H9 (cell line): ENCODE data around the gene CHIT1. TPM values are rescaled to one million over a fixed set of nuclear protein-coding genes. Genes with fewer than 3 reads are reported as not detected.

ENCODE experiments used
- DNase-seq: peaks from one replicate; pipeline ENCODE4 v3.0.0-alpha.2; 2017
- H2AFZ ChIP-seq: one replicate; pipeline ENCODE4 v1.6.1; 2013; ENCODE audit warnings: mild to moderate bottlenecking, low read length, control low read depth, moderate library complexity
- H2AK5ac ChIP-seq: 2 replicates; pipeline ENCODE4 v1.6.1; 2013; ENCODE audit warnings: low read length, control low read depth, mixed read lengths; ENCODE audit not compliant: insufficient read length
- H2BK120ac ChIP-seq: one replicate; pipeline ENCODE4 v1.6.1; 2013; ENCODE audit warnings: low read depth, mild to moderate bottlenecking, low read length, control low read depth, inconsistent platforms; ENCODE audit not compliant: poor library complexity, severe bottlenecking
- H2BK12ac ChIP-seq: 2 replicates; pipeline ENCODE4 v1.6.1; 2013; ENCODE audit warnings: low read length, control low read depth, mixed read lengths, low read depth; ENCODE audit not compliant: insufficient read length
- H2BK15ac ChIP-seq: 2 replicates; pipeline ENCODE4 v1.6.1; 2013; ENCODE audit warnings: low read depth, low read length, control low read depth
- H2BK20ac ChIP-seq: one replicate; pipeline ENCODE4 v1.6.1; 2013; ENCODE audit warnings: low read depth, mild to moderate bottlenecking, low read length, control low read depth, inconsistent platforms; ENCODE audit not compliant: poor library complexity, severe bottlenecking
- H2BK5ac ChIP-seq: 2 replicates; pipeline ENCODE4 v1.6.1; 2013; ENCODE audit warnings: low read length, control low read depth, mixed read lengths; ENCODE audit not compliant: insufficient read length
- H3K14ac ChIP-seq: 2 replicates; pipeline ENCODE4 v1.6.1; 2013; ENCODE audit warnings: low read length, control low read depth; ENCODE audit not compliant: insufficient read depth
- H3K18ac ChIP-seq: 2 replicates; pipeline ENCODE4 v1.6.1; 2013; ENCODE audit warnings: low read depth, mild to moderate bottlenecking, mixed read lengths, low read length, control low read depth; ENCODE audit not compliant: insufficient read length
- H3K23ac ChIP-seq: 2 replicates; pipeline ENCODE4 v1.6.1; 2013; ENCODE audit warnings: low read length, control low read depth, mixed read lengths, low read depth; ENCODE audit not compliant: insufficient read length
- H3K23me2 ChIP-seq: 2 replicates; pipeline ENCODE4 v1.6.1; 2013; ENCODE audit warnings: low read depth, mild to moderate bottlenecking, mixed read lengths, low read length, control low read depth; ENCODE audit not compliant: insufficient read length, poor library complexity, severe bottlenecking
- H3K27ac ChIP-seq: 2 replicates; pipeline ENCODE4 v1.5.1; 2013; ENCODE audit warnings: low read length, control low read depth, mixed read lengths, low read depth; ENCODE audit not compliant: insufficient read length
- H3K27me3 ChIP-seq: 2 replicates; pipeline ENCODE4 v1.6.1; 2013; ENCODE audit warnings: low read length, control low read depth, inconsistent platforms; ENCODE audit not compliant: insufficient read depth
- H3K4ac ChIP-seq: 2 replicates; pipeline ENCODE4 v1.6.1; 2013; ENCODE audit warnings: low read depth, mild to moderate bottlenecking, control low read depth, inconsistent platforms, low read length, moderate library complexity
- H3K4me1 ChIP-seq: 2 replicates; pipeline ENCODE4 v1.6.1; 2013; ENCODE audit warnings: low read length, control low read depth, inconsistent platforms; ENCODE audit not compliant: insufficient read depth
- H3K4me2 ChIP-seq: 2 replicates; pipeline ENCODE4 v1.6.1; 2013; ENCODE audit warnings: low read length, control low read depth, mixed read lengths; ENCODE audit not compliant: insufficient read length, insufficient read depth
- H3K56ac ChIP-seq: 2 replicates; pipeline ENCODE4 v1.6.1; 2013; ENCODE audit warnings: low read depth, mild to moderate bottlenecking, mixed read lengths, low read length, control low read depth; ENCODE audit not compliant: insufficient read length
- H3K79me1 ChIP-seq: 2 replicates; pipeline ENCODE4 v1.6.1; 2013; ENCODE audit warnings: low read depth, mild to moderate bottlenecking, moderate library complexity, low read length, control low read depth, inconsistent platforms; ENCODE audit not compliant: insufficient read depth, poor library complexity, severe bottlenecking
- H3K79me2 ChIP-seq: 2 replicates; pipeline ENCODE4 v1.6.1; 2013; ENCODE audit warnings: low read length, control low read depth, inconsistent platforms; ENCODE audit not compliant: insufficient read depth
- H3K9ac ChIP-seq: 2 replicates; pipeline ENCODE4 v1.6.1; 2013; ENCODE audit warnings: low read length, control low read depth, mixed read lengths; ENCODE audit not compliant: insufficient read length; ENCODE audit errors: extremely low read depth
- H3K9me3 ChIP-seq: one replicate; pipeline ENCODE4 v1.6.1; 2013; ENCODE audit warnings: low read depth, low read length, inconsistent platforms; ENCODE audit not compliant: control insufficient read depth
- H3T11ph ChIP-seq: one replicate; pipeline ENCODE4 v1.6.1; 2013; ENCODE audit warnings: mild to moderate bottlenecking, low read length, control low read depth, inconsistent platforms
- H4K20me1 ChIP-seq: one replicate; pipeline ENCODE4 v1.6.1; 2013; ENCODE audit not compliant: control insufficient read depth, insufficient read length, insufficient read depth
- H4K5ac ChIP-seq: 2 replicates; pipeline ENCODE4 v1.6.1; 2013; ENCODE audit warnings: low read depth, mild to moderate bottlenecking, mixed read lengths, low read length, control low read depth; ENCODE audit not compliant: insufficient read length
- H4K8ac ChIP-seq: replicated peaks from 2 replicates; pipeline ENCODE4 v1.6.1; 2013; ENCODE audit warnings: low read length, control low read depth, mixed read lengths, low read depth; ENCODE audit not compliant: insufficient read length
- H4K91ac ChIP-seq: 2 replicates; pipeline ENCODE4 v1.6.1; 2013; ENCODE audit warnings: low read depth, mild to moderate bottlenecking, moderate library complexity, mixed read lengths, low read length, control low read depth; ENCODE audit not compliant: insufficient read length
- H3K27ac Mint-ChIP-seq, 3 experiments: 2 replicates in 2 of 3; 3 replicates in 1 of 3; pipeline ENCODE4 v1.8.0; 2020 to 2021; ENCODE audit warnings: mixed read lengths in 3 of 3, mild to moderate bottlenecking in 1 of 3, moderate library complexity in 1 of 3
- H3K27me3 Mint-ChIP-seq: 2 replicates; pipeline ENCODE4 v1.8.0; 2021; ENCODE audit warnings: low read depth, mild to moderate bottlenecking, moderate library complexity, mixed read lengths
- H3K36me3 Mint-ChIP-seq, 3 experiments: 2 replicates in 2 of 3; 3 replicates in 1 of 3; pipeline ENCODE4 v1.8.0; 2020 to 2021; ENCODE audit warnings: low read depth in 3 of 3, mixed read lengths in 3 of 3; ENCODE audit not compliant: insufficient read depth in 1 of 3
- H3K4me1 Mint-ChIP-seq, 2 experiments: 2 replicates each; pipeline ENCODE4 v1.8.0; 2020; ENCODE audit warnings: mixed read lengths in 2 of 2
- H3K4me3 Mint-ChIP-seq, 2 experiments: 2 replicates in 1 of 2; 3 replicates in 1 of 2; pipeline ENCODE4 v1.8.0; 2020 to 2021; ENCODE audit warnings: mild to moderate bottlenecking in 2 of 2, mixed read lengths in 2 of 2, moderate library complexity in 1 of 2
- H3K9me3 Mint-ChIP-seq, 2 experiments: 2 replicates in 1 of 2; 3 replicates in 1 of 2; pipeline ENCODE4 v1.8.0; 2020; ENCODE audit warnings: mild to moderate bottlenecking in 2 of 2, mixed read lengths in 2 of 2, moderate library complexity in 1 of 2
- WGBS: extraction: QIAGEN DNeasy Blood & Tissue Kit; methylation state at CpG from one replicate; pipeline ENCODE4 v1.1.7; 2013; ENCODE audit warnings: missing lambda C conversion rate, low lambda C conversion rate, mixed read lengths; ENCODE audit not compliant: insufficient read length; ENCODE audit errors: extremely low coverage; 5-methylcytosine and 5-hydroxymethylcytosine counted together
- total RNA-seq: library from RNA; stranded (reverse); gene quantifications from 2 replicates; pipeline ENCODE4 v1.2.1, GENCODE V29; 2021
- TF ChIP-seq, protein P1 (sequence below): fragments of 200-600 bp; sonication (generic); conservative IDR thresholded peaks from 3 replicates; pipeline ENCODE4 v1.8.0; 2021; ENCODE audit warnings: antibody characterized with exemption, mild to moderate bottlenecking

Gene CHIT1
- total RNA-seq, 1 experiment from 2014 or later: not detected

GRCh38 chr1:203200916-203201315, 28.6 kb downstream of the CHIT1 start:
- Histone ChIP-seq H4K8ac (no peak overlapping the region), H3K79me1 (no peaks in the 10 kb centered on the region), H3K14ac (no peak overlapping the region), H4K5ac (no peak overlapping the region), H2BK12ac (no peak overlapping the region), H3K23ac (no peak overlapping the region), H3K27ac (no peak overlapping the region), H3K23me2 (no peaks in the 10 kb centered on the region), H3K4ac (no peak overlapping the region), H3K56ac (no peak overlapping the region), H3K4me2 (no peak overlapping the region), H2BK15ac (no peak overlapping the region), H3K9ac (no peak overlapping the region), H2AFZ (no peak overlapping the region), H3K27me3 (peaks cover 2% of the 10 kb centered on the region; the same call in 1 of the 2 replicates), H2BK120ac (no peak overlapping the region), H2BK20ac (no peak overlapping the region), H4K91ac (no peak overlapping the region), H4K20me1 (no peaks in the 10 kb centered on the region), H3K18ac (no peak overlapping the region), H3K4me1 (no peaks in the 10 kb centered on the region), H2BK5ac (no peak overlapping the region), H3T11ph (no peak overlapping the region), H2AK5ac (no peak overlapping the region), H3K79me2 (no peaks in the 10 kb centered on the region), H3K9me3 (no peaks in the 10 kb centered on the region)
- Mint-ChIP-seq H3K36me3 (no peaks in the 10 kb centered on the region), H3K4me3 (no peak overlapping the region), H3K27ac (no peak overlapping the region), H3K9me3 (peaks cover 2 to 3% of the 10 kb centered on the region in 2 experiments; a peak in 3 of 5 replicates), H3K4me1 (peaks cover 2 to 7% of the 10 kb centered on the region in 2 experiments; a peak in 2 of 4 replicates), H3K27me3 (peaks cover 24% of the 10 kb centered on the region)
- TF ChIP-seq, protein P1, sequence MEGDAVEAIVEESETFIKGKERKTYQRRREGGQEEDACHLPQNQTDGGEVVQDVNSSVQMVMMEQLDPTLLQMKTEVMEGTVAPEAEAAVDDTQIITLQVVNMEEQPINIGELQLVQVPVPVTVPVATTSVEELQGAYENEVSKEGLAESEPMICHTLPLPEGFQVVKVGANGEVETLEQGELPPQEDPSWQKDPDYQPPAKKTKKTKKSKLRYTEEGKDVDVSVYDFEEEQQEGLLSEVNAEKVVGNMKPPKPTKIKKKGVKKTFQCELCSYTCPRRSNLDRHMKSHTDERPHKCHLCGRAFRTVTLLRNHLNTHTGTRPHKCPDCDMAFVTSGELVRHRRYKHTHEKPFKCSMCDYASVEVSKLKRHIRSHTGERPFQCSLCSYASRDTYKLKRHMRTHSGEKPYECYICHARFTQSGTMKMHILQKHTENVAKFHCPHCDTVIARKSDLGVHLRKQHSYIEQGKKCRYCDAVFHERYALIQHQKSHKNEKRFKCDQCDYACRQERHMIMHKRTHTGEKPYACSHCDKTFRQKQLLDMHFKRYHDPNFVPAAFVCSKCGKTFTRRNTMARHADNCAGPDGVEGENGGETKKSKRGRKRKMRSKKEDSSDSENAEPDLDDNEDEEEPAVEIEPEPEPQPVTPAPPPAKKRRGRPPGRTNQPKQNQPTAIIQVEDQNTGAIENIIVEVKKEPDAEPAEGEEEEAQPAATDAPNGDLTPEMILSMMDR: no peak
- no peak for DNase-seq
- WGBS: no CpG with 5 or more reads among the region's 1 CpG
